ENCODE measurements around the gene NPBWR2. TPM values are rescaled to one million over a fixed set of nuclear protein-coding genes. Genes with fewer than 3 reads are reported as not detected.

Gene NPBWR2
- total RNA-seq, 1 donor: not detected

DNA sequence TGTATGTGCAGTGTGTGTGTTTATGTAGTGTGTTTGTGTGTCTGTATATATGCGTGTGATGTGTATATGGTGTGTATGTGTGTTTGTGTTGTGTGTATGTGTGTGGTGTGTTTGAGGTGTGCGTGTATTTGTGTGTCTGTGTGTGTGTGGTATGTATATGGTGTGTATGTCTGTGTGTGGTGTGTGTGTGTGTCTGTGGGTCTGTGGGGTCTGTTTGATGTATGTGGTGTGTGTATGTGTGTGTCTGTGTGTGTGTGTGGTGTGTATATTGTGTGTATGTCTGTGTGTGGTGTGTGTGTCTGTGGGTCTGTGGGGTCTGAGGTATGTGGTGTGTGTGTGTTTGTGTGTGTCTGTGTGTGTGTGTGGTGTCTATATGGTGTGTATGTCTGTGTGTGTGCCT is 46.0 kb upstream of the NPBWR2 start:
- TF ChIP-seq CTCF (IDR thresholded peaks at IDR 0.05; ENCODE audit: insufficient read depth, low read depth, low read length): no peak
- no peak overlapping the region for H3K4me3 ChIP-seq (ENCODE audit: low read depth, low read length)
- no peak for DNase-seq (ENCODE audit: low read depth)

- TF ChIP-seq CTCF (IDR thresholded peaks at IDR 0.05; ENCODE audit: insufficient read depth, low read depth, low read length): no peak
- no peak overlapping the region for H3K4me3 ChIP-seq (ENCODE audit: low read depth, low read length)
- no peak for DNase-seq (ENCODE audit: low read depth)
These were observed 45.5 kb upstream of the NPBWR2 start for GRCh38 chr20:64152906-64153305.

DNA sequence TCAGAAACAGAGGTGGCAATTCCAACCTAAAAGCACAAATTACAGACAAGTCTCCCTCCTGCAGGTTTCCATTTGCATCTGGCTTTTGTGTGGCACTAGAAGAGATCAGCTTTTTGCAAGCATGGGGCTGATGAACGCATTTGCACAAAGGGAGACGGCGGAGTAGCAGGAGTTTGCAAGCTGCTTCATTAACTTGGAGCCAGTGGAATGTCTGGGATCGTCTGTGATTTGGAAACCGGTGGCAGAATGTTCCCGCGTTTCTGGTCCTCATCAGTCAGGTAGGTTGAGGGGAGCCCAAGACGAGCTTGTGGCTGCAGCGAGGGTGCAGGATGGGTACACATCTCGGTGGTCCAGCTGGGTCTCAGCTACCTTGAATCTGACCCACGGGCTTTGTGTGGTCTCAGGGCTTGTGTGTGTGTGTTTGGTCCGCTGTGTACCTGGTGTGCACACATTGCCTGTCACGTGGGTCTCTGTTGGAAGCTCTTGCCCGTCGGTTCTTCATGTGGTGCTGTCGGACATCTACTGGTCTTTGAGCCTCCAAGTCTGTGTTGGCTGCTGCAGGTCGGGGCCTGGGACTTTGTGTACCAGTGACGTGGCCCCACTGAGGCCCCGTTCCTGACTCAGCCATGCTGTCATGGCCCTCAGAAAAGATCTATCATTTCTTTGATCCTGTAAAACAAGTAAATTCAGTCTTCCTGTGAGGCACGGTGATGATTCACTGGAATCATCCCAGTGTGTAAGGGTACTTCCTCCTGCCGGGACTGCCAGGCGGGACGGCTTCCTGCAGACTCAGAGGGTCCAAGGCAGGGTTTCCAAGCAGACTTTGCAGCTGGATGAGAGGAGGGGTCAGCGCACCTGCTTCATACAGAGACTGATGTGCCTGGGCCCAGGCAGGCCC is 44.5 kb upstream of the NPBWR2 start:
- H3K4me3 ChIP-seq (ENCODE audit: low read depth, low read length): no peak overlapping the region
- no peak for DNase-seq (ENCODE audit: low read depth)
- no peak for TF ChIP-seq CTCF (IDR thresholded peaks at IDR 0.05; ENCODE audit: insufficient read depth, low read depth, low read length)

GRCh38 chr20:64150756-64151632 is 43.6 kb upstream of the NPBWR2 start:
- no peak for DNase-seq (ENCODE audit: low read depth)
- TF ChIP-seq CTCF (IDR thresholded peaks at IDR 0.05; ENCODE audit: insufficient read depth, low read depth, low read length): no peak
- H3K4me3 ChIP-seq (ENCODE audit: low read depth, low read length): no peak overlapping the region

- TF ChIP-seq CTCF (IDR thresholded peaks at IDR 0.05; ENCODE audit: insufficient read depth, low read depth, low read length): no peak
- DNase-seq (ENCODE audit: low read depth): no peak
These were observed 42.6 kb upstream of the NPBWR2 start for GRCh38 chr20:64149809-64150560.

GRCh38 chr20:64149141-64149540 is 41.8 kb upstream of the NPBWR2 start:
- DNase-seq (ENCODE audit: low read depth): no peak
- no peak for TF ChIP-seq CTCF (IDR thresholded peaks at IDR 0.05; ENCODE audit: insufficient read depth, low read depth, low read length)
- H3K4me3 ChIP-seq (ENCODE audit: low read depth, low read length): no peak overlapping the region

More at GRCh38 chr20:64149809-64150560, 42.6 kb upstream of the NPBWR2 start:
- H3K4me3 ChIP-seq (ENCODE audit: low read depth, low read length): no peak overlapping the region

All from fibroblast of villous mesenchyme (primary cell).